GM06990 (cell line): ENCODE results near the gene MCM3AP.
"Not testable (repeated sequence)": the region's sequence is repeated elsewhere in the genome, so short reads cannot be mapped to it uniquely, and the experiment has no call there.

Experiments used
- DNase-seq: peaks from one replicate; pipeline ENCODE4 v3.0.0-alpha.2; 2011; ENCODE audit not compliant: insufficient read length; ENCODE audit errors: extremely low read depth
- H3K27me3 ChIP-seq: replicated peaks from 2 replicates; pipeline ENCODE4 v1.6.0; 2011; ENCODE audit warnings: low read length; ENCODE audit not compliant: control insufficient read depth, insufficient read depth
- H3K36me3 ChIP-seq: 2 replicates; pipeline ENCODE4 v1.5.1; 2011; ENCODE audit warnings: low read length; ENCODE audit not compliant: control insufficient read depth, insufficient read depth
- H3K4me3 ChIP-seq: replicated peaks from 2 replicates; pipeline ENCODE4 v1.5.1; 2011; ENCODE audit warnings: low read depth, mild to moderate bottlenecking, control low read depth, low read length
- TF ChIP-seq, protein P1 (sequence below): IDR thresholded peaks from 2 replicates; pipeline ENCODE4 v1.5.1; 2011; ENCODE audit warnings: low read length, control low read depth, mild to moderate bottlenecking, inconsistent platforms; ENCODE audit not compliant: insufficient read depth, poor library complexity, severe bottlenecking

MCM3AP gene

DNA sequence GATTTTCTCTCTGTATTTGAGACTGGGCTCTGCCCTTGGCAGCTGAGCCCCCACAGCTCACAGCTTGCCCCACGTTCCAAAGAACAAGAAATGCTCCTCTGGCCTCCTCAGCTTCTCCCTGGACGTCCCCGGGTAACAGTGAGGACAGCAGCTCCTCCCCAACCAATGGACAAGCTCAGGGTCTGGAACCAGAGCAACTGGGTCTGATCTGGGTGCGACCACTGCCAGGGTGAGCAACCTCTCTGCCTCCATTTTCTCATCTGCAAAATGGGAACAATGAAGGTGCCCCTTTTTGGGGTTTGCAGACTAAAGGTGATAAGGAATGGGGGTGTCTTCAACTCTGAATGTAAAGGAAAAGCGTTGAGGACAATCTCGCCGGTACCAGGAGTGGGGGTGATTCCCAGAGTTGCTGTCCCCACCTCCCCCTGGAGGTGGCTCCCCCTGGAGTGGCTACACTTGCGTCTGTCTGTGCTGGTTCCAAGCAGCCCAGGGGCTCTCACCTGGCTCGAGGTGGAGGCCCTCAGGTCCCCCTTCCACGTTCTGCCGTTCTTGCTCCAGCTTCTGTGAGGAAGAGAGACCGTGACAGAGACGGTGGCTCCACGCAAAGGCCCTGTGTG is 31.4 kb upstream of the MCM3AP start:
- TF ChIP-seq, protein P1, sequence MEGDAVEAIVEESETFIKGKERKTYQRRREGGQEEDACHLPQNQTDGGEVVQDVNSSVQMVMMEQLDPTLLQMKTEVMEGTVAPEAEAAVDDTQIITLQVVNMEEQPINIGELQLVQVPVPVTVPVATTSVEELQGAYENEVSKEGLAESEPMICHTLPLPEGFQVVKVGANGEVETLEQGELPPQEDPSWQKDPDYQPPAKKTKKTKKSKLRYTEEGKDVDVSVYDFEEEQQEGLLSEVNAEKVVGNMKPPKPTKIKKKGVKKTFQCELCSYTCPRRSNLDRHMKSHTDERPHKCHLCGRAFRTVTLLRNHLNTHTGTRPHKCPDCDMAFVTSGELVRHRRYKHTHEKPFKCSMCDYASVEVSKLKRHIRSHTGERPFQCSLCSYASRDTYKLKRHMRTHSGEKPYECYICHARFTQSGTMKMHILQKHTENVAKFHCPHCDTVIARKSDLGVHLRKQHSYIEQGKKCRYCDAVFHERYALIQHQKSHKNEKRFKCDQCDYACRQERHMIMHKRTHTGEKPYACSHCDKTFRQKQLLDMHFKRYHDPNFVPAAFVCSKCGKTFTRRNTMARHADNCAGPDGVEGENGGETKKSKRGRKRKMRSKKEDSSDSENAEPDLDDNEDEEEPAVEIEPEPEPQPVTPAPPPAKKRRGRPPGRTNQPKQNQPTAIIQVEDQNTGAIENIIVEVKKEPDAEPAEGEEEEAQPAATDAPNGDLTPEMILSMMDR: no peak
- Histone ChIP-seq H3K36me3 (peaks cover 12% of the 10 kb centered on the region), H3K27me3 (no peaks in the 10 kb centered on the region), H3K4me3 (no peak overlapping the region)
- DNase-seq: no peak

DNA sequence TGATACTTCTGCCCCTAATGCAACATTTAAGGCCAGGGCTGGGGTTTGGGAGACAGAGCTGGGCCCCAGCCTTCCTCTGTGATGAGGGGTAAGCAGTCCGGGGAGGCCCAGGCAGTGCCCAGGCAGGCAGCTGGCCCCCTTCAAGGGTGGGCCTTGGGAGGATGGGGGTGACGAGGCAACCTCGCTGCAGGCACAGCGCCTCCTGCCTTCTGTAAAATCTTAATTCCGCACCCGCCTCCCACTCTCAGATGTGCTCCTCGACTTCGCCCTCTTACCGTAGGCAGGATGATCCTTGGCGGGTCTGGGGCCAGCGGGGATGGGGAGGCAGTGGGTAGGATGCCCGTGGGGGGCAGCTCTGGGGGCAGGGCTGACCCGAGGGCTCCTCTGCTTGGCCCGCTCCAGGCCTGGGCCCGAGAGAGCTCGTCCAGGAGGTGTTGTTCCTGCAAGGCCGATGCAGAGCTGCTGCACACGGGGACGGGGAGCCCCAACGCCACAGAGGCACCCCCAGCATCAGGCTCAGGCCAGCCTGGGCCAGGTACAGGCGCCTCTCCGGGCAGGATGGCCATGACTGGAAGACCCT is 29.1 kb upstream of the MCM3AP start:
- Histone ChIP-seq H3K4me3 (no peak overlapping the region), H3K36me3 (peaks cover 12% of the 10 kb centered on the region), H3K27me3 (no peaks in the 10 kb centered on the region)
- TF ChIP-seq, protein P1: no peak
- no peak for DNase-seq

DNA sequence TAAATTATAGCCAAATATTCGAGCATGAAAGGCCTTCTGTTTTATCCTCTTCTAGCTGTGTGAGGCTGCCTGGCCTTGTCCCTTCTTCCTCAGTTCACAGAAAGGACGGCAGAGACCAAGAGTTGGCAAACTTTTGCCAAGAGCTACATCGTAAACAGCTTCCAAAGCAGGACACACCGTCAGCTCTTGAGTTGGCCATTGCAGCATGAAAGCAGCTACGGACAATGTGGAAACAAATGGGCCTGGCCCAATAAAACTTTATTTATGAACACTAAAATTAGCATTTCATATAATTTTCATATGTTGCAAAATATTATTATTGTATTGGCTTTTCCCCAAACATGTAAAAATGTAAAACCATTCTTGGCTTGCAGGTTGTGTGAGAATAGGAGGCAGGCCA is 27.5 kb upstream of the MCM3AP start:
- no peak overlapping the region for H3K4me3 ChIP-seq
- TF ChIP-seq, protein P1: no peak
- no peaks in the 10 kb centered on the region for H3K27me3 ChIP-seq
- peaks cover 11% of the 10 kb centered on the region for H3K36me3 ChIP-seq
- DNase-seq: no peak

DNA sequence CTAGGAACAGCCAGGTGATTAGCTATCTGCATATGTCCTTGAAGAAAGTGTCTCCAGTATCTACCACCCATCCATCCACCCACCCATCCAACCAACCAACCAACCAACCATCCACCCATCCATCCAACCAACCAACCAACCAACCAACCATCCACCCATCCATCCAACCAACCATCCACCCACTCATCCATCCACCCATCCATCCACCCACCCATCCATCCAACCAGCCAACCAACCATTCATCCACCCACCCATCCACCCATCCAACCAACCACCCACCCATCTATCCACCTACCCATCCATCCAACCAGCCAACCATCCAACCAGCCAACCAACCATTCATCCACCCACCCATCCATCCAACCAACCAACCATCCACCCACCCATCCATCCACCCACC is 26.2 kb upstream of the MCM3AP start:
- peaks cover 12% of the 10 kb centered on the region for H3K36me3 ChIP-seq
- TF ChIP-seq, protein P1: no peak
- no peak for DNase-seq

DNA sequence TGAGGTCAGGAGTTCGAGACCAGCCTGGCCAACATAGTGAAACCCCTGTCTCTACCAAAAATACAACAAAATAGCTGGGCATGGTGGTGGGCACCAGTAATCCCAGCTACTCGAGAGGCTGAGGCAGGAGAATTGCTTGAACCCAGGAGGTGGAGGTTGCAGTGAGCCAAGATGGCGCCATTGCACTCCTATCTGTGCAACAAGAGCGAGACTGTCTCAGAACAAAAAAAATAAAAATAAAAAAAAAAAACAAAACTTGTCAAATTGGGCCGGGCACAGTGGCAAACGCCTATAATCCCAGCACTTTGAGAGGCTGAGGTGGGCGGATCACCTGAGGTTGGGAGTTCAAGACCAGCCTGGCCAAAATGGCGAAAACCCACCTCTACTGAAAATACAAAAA is 24.8 kb upstream of the MCM3AP start:
- not testable (repeated sequence) for H3K27me3 ChIP-seq, H3K36me3 ChIP-seq, DNase-seq, H3K4me3 ChIP-seq

More for the DNA sequence above, 26.2 kb upstream of the MCM3AP start:
- Histone ChIP-seq H3K4me3 (no peak overlapping the region), H3K27me3 (no peaks in the 10 kb centered on the region)

DNA sequence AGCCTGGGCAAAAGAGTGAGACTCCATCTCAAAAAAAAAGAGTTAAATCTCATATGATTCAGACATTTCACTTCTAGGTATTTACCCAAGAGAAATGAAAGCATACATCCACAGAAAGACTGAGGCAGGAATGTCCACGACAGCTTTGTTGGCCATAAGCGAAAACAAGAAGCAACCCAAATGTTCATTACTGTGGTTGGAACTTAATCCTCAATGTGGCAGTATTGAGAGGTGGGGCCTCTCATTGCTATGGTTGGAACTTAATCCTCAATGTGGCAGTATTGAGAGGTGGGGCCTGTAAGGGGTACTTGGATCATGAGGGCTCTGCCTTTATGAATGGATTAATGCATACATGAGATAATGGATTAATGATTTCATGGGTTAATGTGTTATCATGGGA is 23.0 kb upstream of the MCM3AP start:
- peaks cover 7% of the 10 kb centered on the region for H3K36me3 ChIP-seq
- no peak overlapping the region for H3K4me3 ChIP-seq
- H3K27me3 ChIP-seq: no peaks in the 10 kb centered on the region
- TF ChIP-seq, protein P1: no peak
- no peak for DNase-seq
